Stimulated activated CD4-positive, alpha-beta T cell treated with anti-CD3 and anti-CD28 coated beads, Interleukin-15, amount 100 ng/mL, for 1 hour (primary cell): Measurements from ENCODE around the gene NR1H2.

Experiments used
- DNase-seq, 2 donors: peaks; one replicate each; pipeline ENCODE4 v3.0.0-alpha.2; 2020; ENCODE audit warnings: low read depth in 1 of 2, low spot score in 1 of 2

NR1H2 gene

GRCh38 chr19:50401605-50402450, 25.6 kb downstream of the NR1H2 start:
- DNase-seq: no peak

DNA sequence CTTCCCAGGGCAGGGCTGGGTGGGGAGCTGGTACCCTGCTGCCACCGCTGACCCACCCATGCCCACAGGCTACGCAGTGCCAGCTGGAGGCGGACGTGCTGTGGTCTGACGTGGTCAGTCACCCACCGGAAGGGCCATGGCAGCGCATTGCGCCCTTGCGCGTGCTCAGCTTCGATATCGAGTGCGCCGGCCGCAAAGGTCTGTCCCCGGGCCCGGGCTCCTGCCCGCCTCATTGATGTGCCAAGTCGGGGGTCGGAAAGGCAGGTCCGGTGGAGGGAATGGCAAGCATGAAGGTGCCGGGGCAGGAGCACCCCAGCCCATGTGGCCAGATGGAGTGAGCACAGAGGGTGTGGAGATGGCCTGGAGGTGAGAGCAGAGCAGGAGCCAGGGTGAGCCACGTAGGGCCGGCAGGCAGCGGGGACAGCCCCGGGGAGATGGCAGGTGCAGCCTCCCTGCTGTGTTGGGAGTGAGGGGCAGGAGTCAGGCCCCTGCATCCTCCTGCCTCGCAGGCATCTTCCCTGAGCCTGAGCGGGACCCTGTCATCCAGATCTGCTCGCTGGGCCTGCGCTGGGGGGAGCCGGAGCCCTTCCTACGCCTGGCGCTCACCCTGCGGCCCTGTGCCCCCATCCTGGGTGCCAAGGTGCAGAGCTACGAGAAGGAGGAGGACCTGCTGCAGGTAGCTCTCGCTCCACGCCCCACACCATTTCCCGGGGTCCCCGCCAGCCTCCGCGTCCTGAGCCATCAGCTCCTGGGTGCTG, 26.5 kb downstream of the NR1H2 start:
- DNase-seq: no peak

DNA sequence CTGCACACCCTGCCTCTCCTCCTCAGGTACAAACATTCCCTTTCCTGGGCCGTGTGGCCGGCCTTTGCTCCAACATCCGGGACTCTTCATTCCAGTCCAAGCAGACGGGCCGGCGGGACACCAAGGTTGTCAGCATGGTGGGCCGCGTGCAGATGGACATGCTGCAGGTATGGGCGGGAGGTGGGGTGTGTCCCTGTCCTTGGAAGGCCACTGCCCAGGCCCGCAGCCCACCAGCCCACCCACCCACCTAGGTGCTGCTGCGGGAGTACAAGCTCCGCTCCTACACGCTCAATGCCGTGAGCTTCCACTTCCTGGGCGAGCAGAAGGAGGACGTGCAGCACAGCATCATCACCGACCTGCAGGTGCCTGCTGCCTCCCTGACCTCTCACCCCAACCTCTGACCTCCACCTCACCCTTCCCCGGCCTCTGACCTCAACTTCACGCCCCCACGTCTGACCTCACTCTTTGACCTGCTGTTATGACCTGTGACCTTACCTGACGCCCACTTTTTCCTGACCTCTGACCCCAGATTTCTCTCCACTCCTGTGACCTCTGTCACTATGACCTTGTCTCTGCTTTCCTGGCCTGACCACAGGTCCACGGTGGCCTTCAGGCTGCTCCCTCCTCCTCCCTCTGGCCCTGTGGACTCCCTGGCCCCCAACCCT, 30.0 kb downstream of the NR1H2 start:
- DNase-seq: no peak

DNA sequence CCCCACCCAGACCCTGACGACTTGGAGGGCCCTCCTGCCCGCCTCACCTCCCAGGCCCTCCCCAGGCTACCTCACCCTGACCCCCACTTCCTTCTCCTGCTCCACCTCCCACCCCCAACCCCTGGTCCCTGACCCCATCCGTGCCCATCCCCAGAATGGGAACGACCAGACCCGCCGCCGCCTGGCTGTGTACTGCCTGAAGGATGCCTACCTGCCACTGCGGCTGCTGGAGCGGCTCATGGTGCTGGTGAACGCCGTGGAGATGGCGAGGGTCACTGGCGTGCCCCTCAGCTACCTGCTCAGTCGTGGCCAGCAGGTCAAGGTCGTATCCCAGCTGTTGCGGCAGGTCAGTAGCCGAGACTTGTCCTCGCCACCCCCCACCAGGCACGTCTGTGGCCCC, 30.6 kb downstream of the NR1H2 start:
- DNase-seq: no peak

- no peak for DNase-seq
Measured at GRCh38 chr19:50409347-50409746, 33.1 kb downstream of the NR1H2 start.

DNA sequence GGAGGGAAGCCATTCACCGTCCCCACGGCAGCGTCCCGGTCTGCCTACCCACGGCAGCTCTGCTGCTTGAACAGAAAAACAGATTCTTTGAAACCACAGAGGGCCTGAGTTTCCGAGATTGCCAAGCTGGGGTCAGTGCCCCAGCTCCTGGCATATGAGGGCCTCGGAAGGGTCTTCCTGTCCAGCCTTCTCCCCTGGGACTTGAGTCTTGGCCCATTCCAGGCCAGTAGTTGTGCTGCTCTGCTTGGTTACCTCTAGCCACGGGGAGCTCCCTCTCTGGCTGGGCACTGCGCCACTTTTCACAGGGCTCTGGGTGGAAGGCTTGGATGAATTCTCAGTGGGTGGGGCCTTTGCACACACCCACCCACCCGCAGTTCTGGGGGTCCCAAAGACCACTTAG, 33.9 kb downstream of the NR1H2 start:
- no peak for DNase-seq

DNA sequence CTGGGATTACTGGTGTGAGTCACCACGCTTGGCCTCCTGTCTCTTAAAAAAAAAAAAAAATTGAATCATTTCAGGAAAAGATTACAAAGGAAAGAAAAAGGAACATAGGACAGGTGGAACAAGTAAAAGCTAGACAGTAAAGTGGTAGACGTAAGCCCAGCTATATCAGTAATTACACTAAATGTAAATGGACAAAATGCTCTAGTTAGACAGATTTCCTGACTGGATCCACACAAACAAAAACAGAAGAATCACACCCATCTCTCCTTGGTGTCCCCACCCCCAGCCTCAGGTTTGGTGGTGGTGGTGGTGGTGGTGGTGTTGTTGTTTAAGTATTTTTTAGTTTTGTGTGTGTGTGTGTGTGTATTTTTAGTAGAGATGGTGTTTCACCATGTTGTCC, 36.2 kb downstream of the NR1H2 start:
- no peak for DNase-seq

GRCh38 chr19:50413096-50413495, 36.8 kb downstream of the NR1H2 start:
- no peak for DNase-seq

DNA sequence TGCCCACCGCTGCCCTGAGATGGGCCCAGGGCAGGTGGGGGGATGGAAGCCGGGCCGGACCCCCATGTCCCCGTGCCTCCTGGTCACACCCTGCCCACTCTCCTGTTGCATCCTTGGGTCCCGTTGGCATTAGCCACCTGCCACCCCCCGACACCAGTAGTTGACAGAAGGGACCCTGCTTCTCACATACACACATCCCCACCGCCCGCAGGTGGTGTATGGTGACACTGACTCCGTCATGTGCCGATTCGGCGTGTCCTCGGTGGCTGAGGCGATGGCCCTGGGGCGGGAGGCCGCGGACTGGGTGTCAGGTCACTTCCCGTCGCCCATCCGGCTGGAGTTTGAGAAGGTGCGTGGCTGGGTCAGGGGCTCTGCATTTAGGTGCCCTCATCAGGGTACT, 37.3 kb downstream of the NR1H2 start:
- no peak for DNase-seq

GRCh38 chr19:50414864-50415660, 38.8 kb downstream of the NR1H2 start:
- DNase-seq: peak; percentile 48 to 69

- DNase-seq: no peak
Measured at GRCh38 chr19:50415661-50416033, 39.4 kb downstream of the NR1H2 start.

DNA sequence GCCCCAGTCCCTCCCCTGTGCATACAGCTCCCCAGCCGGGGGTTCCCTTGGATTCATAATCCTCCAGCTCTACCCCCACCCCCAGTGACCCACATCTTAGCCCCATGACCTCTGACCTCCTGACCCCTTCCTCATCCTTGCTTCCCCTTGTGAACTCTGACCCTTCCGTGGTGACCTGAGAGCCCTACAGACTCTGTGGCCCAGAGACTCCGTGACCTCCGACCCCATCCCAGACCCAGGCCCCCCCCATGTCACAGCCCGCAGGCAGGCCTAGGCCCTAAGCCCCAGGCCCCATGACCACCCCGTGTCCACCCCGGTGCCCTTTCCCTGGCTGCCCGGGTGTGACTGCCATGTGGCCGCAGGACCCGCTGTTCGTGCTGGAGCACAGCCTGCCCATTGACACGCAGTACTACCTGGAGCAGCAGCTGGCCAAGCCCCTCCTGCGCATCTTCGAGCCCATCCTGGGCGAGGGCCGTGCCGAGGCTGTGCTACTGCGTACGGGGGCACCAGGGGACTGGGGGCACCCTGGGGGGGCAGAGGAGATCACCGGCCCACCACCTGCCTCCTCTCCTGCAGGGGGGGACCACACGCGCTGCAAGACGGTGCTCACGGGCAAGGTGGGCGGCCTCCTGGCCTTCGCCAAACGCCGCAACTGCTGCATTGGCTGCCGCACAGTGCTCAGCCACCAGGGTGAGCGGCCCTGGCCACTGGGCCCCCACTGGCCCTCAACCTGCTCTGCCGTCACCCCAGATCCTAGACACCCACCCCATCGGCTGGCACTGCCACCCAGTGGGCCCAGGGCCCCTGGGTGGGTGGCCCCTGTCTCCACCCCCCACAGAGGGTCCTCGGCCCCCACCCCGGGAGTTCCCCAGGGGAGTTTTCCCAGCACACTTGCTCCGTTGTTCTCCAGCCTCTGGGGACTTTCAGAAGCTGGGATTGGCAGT, 40.0 kb downstream of the NR1H2 start:
- no peak for DNase-seq

- DNase-seq: no peak
Measured at GRCh38 chr19:50417111-50418081, 41.1 kb downstream of the NR1H2 start.

DNA sequence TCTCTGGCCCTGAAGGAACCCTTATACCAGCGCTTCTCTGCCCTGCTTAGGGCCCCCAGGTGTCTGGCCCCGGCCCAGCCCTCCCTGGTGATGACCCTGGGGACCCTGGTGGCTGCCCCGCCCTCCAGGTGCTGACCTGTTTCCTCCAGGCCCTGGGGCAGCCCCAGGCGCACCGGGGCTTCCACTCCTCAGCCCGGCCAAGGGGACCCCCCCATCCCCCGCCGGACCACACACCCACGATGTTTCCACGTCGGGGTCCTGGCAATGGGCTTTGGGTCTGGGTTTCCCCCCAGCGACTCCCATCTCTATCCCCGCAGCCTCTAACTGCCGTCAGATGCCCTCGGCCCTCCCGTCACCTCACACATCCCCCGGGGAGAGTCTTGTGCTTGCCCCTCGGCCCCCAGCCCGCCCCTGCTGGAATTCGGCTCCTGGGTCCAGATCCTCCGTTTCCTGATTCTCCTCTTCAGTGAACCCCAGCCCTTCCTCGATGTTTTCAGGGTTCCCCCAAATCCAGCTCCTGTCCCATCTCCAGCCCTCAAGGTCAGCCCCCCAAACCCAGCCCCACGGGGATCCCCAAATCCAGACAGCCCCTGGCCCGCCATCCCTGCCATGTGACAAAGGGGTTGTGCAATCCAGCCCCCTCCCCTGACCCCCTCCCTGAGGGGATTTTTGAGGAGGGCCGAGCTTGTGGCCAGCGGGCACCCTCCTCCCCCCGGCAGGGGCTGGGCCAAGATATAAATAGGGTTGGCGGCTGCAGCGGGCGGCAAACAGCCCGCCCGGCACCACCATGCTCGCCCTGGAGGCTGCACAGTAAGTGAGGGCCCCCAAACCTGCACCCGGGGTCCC, 42.1 kb downstream of the NR1H2 start, which contains the start of gene SPIB:
Gene SPIB (plus strand): TSS at position 763 of the 846 bp plus-strand sequence. CDS start 25 bp downstream, at position 788.
- DNase-seq: no peak

DNA sequence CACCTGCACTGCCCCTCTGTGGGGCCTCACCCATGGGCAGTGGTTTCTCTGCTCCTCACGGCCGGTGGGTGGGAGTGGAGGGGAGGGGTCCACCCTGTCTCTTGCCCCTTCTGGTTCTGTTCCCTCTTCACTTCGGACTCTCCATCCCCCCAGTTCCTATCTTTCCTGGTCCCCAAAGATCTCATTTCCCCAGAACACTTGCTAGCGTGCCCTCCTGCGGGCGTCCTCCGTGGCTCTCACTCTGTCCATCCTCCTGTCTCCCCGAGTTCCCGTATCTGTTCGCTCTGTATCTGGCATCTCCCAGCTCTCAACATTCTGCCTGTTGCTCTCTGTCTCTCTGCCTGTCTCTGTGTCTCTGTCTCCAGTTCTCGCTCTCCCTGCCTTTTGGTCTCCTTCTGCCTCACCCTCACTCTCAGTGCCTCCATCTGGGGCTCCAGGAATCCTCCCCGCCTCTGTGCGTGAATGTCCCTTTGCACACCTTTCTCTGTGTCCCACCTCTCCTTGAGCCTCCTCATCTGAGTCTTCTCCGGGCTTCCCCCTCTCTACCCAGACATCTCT, 42.8 kb downstream of the NR1H2 start:
- DNase-seq: no peak

DNA sequence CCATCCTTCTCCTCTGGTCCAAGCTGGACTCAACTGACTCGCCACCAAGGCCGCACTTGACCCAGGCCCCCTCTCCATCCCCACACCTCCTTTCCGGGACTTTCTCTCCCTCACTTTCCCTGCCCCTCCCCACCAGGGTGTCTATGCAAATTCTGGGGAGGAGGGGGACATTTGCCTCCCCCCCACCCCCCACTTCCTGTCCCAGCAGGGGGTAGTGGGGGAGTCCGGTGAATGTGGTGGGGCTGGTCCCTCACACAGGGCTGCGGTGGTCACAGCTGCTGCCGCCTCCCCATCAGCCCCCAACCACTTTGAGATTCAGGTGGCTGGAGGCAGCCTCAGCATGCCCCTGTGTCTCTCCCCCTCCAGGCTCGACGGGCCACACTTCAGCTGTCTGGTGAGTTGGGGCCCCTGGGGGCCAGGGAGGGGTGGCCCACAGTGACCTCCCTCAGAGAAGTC, 43.4 kb downstream of the NR1H2 start:
- no peak for DNase-seq

DNA sequence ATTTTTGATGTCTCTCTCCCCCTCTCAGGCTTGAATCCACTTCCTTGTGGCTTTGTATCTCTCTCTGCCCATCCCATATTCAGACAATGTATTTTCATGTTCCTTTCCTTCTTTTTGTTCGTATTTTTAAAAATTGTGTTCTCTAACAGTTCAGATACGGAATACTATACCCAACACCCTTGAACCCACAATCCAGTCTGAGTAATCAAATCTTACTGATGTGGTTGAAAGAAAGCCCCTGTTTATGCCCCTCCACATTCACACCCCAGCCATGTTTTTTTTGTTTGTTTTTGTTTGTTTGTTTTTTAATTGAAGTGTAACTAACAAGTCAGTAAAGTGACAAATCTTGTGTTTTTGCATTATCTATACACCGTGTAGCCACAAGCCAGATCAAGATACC, 43.9 kb downstream of the NR1H2 start:
- no peak for DNase-seq
